GM12878 (cell line): ENCODE measurements around the gene ABCB8. TPM values are rescaled to one million over a fixed set of nuclear protein-coding genes. Genes with fewer than 3 reads are reported as not detected.

ENCODE experiments used
- ATAC-seq: fragments of 200-7000 bp; cut with Tn5 transposase; 3 replicates; pipeline ENCODE4 v1.9.1; 2020; ENCODE audit warnings: mild to moderate bottlenecking, moderate library complexity
- BruUV-seq: library from RNA; stranded (reverse); fragments of 400-500 nt; replicated peaks from 2 replicates; lab custom pipeline; 2021; lab: Mats Ljungman, UMichigan
- CTCF ChIA-PET: fragments of 300-600 bp; sonication (Branson Sonifier 250); formaldehyde crosslinking; extraction: SDS; loops from one replicate; lab custom pipeline; 2021; ENCODE audit warnings: inconsistent platforms; lab: Yijun Ruan, JAX
- POLR2A ChIA-PET: fragments of 350-600 bp; formaldehyde crosslinking; extraction: SDS; loops from one replicate; lab custom pipeline; 2021; ENCODE audit warnings: inconsistent platforms; lab: Charles Lee
- RAD21 ChIA-PET: fragments of 300-600 bp; sonication (Branson Sonifier 250); formaldehyde crosslinking; loops from one replicate; lab custom pipeline; 2023; ENCODE audit warnings: antibody characterized with exemption; ENCODE audit not compliant: unreplicated experiment; lab: Charles Lee
- SMC1A ChIA-PET: fragments of 300-600 bp; sonication (Branson Sonifier 250); formaldehyde crosslinking; loops from one replicate; lab custom pipeline; 2023; ENCODE audit not compliant: unreplicated experiment, uncharacterized antibody; lab: Charles Lee
- DNase-seq: peaks from one replicate; pipeline ENCODE4 v3.0.0-alpha.2; 2011; ENCODE audit warnings: low read depth, low spot score
- FAIRE-seq: peaks from 3 replicates; lab custom pipeline; 2011; peaks lifted over from hg19 to GRCh38; lab: Jason Lieb, UNC
- H2AFZ ChIP-seq: 2 replicates; pipeline ENCODE4 v1.6.0; 2011; ENCODE audit warnings: low read depth, low read length, control low read depth; ENCODE audit not compliant: control insufficient read depth
- H3K27ac ChIP-seq: 2 replicates; pipeline ENCODE4 v1.5.1; 2011; ENCODE audit warnings: control low read depth; ENCODE audit not compliant: control insufficient read depth, insufficient read depth
- H3K27me3 ChIP-seq, 2 experiments: replicated peaks in 1 of 2; 2 replicates each; pipeline versions ENCODE4 v1.6.0 to v1.6.1; 2011; ENCODE audit warnings: low read length in 1 of 2; ENCODE audit not compliant: control insufficient read depth in 2 of 2, insufficient read depth in 2 of 2
- H3K36me3 ChIP-seq, 2 experiments: 2 replicates each; pipeline ENCODE4 v1.5.1; 2011; ENCODE audit warnings: low read length in 1 of 2; ENCODE audit not compliant: control insufficient read depth in 2 of 2, insufficient read depth in 2 of 2
- H3K4me1 ChIP-seq: 2 replicates; pipeline ENCODE4 v1.6.1; 2011; ENCODE audit warnings: mild to moderate bottlenecking, low read length, moderate library complexity, mixed read lengths; ENCODE audit not compliant: control insufficient read depth, insufficient read depth
- H3K4me2 ChIP-seq: 2 replicates; pipeline ENCODE4 v1.6.0; 2011; ENCODE audit warnings: control low read depth; ENCODE audit not compliant: control insufficient read depth, insufficient read depth
- H3K4me3 ChIP-seq: fragments of 200-600 bp; sonication (generic); 2 replicates; pipeline ENCODE4 v1.5.1; 2016
- H3K79me2 ChIP-seq: 2 replicates; pipeline ENCODE4 v1.6.0; 2011; ENCODE audit warnings: low read length; ENCODE audit not compliant: control insufficient read depth, insufficient read depth
- H3K9ac ChIP-seq: 2 replicates; pipeline ENCODE4 v1.8.0; 2011; ENCODE audit warnings: low read length, control low read depth, mixed read lengths; ENCODE audit not compliant: control insufficient read depth, insufficient read depth
- H3K9me3 ChIP-seq: replicated peaks from 3 replicates; pipeline ENCODE4 v1.5.1; 2011; ENCODE audit warnings: mild to moderate bottlenecking, low read length; ENCODE audit not compliant: control insufficient read depth, insufficient read depth
- H4K20me1 ChIP-seq: 2 replicates; pipeline ENCODE4 v1.6.0; 2011; ENCODE audit not compliant: control insufficient read depth, insufficient read depth
- CREM ChIP-seq: IDR thresholded peaks from 2 replicates; pipeline ENCODE4 v1.6.1; 2014; ENCODE audit warnings: antibody characterized with exemption, low read depth
- ESRRA ChIP-seq: IDR thresholded peaks from 2 replicates; pipeline ENCODE4 v1.6.1; 2012; ENCODE audit warnings: mild to moderate bottlenecking, low read length, improper control_type of control experiment
- NR2C2 ChIP-seq: IDR thresholded peaks from 2 replicates; pipeline ENCODE4 v1.6.1; 2011; ENCODE audit warnings: borderline replicate concordance, low read depth; ENCODE audit not compliant: control insufficient read depth, insufficient read length
- POLR2A ChIP-seq: IDR thresholded peaks from 2 replicates; pipeline ENCODE4 v1.6.1; 2011; ENCODE audit warnings: low read depth, mild to moderate bottlenecking, low read length
- WGBS: methylation state at CpG from one replicate; pipeline ENCODE4 v1.1.6; 2016; ENCODE audit warnings: low lambda C conversion rate; ENCODE audit not compliant: insufficient replicate concordance, insufficient coverage; ENCODE audit errors: missing lambda C conversion rate; 5-methylcytosine and 5-hydroxymethylcytosine counted together
- in situ Hi-C: fragments of 300-500 bp; cut with MboI; formaldehyde crosslinking; loops from 9 replicates; pipeline ENCODE4 v1.14.3; 2018; ENCODE audit warnings: mixed read lengths
- intact Hi-C: fragments of 100-400 bp; cut with micrococcal nuclease; formaldehyde crosslinking; loops from one replicate; pipeline ENCODE4 v1.14.2; 2022; ENCODE audit not compliant: unreplicated experiment
- polyA plus RNA-seq, 11 experiments: library from polyadenylated mRNA; depleted of rRNA in 4 of 11; unstranded in 6 of 11; stranded (reverse) in 5 of 11; fragments of >200 nt; fragmentation: Nextera tagmentation in 4 of 11; fragmentation: Illumina TruSeq in 1 of 11; extraction: Ambion mirVana in 4 of 11; extraction: Trizol in 1 of 11; gene quantifications; 1 replicate in 1 of 11; 2 replicates in 10 of 11; pipeline versions ENCODE4 v1.2.1 to v1.2.3, GENCODE V29; 2011 to 2016; ENCODE audit warnings: inconsistent platforms in 2 of 11, missing spikeins in 2 of 11, low read depth in 1 of 11
- total RNA-seq, 4 experiments: library from RNA; depleted of rRNA in 3 of 4; stranded (reverse); fragments of >200 nt in 3 of 4; fragmentation: Illumina TruSeq in 1 of 4; extraction: Trizol in 1 of 4; gene quantifications; 2 replicates each; pipeline versions ENCODE4 v1.2.1 to v1.2.3, GENCODE V29; 2013 to 2021

ABCB8 gene
- total and polyA plus RNA-seq, 10 of the 15 experiments (the other 5 are each of a cell fraction or from before 2014, with no cell fraction given) = 0.77 to 34.8 (median 18.9) TPM

GRCh38 chr7:151047976-151048815, 19.9 kb downstream of the ABCB8 start, which contains the start of gene ASIC3:
Gene ASIC3, plus strand, starts transcription at chr7:151048531. Its CDS starts 355 bp downstream, at chr7:151048886.
- ChIA-PET SMC1A (no interaction called here), CTCF (no interaction called here), RAD21 (no interaction called here), POLR2A (no interaction called here)
- 77% methylated on average over 22 of the region's 22 CpGs for WGBS
- Histone ChIP-seq H3K9ac (no peak within 1 kb of the TSS), H3K4me3 (no peak within 1 kb of the TSS), H3K27me3 (no peaks in the 10 kb centered on the region; a peak in 1 of 4 replicates), H2AFZ (no peak within 1 kb of the TSS), H3K79me2 (no peaks in the 10 kb centered on the region), H3K4me2 (no peak within 1 kb of the TSS), H3K27ac (no peak within 1 kb of the TSS), H3K9me3 (no peaks in the 10 kb centered on the region), H3K4me1 (no peaks in the 10 kb centered on the region), H4K20me1 (no peaks in the 10 kb centered on the region), H3K36me3 (no peaks in the 10 kb centered on the region)
- peak; percentile 9; the same call in 1 of the 2 replicates for TF ChIP-seq POLR2A
- TF ChIP-seq ESRRA = no peak
- TF ChIP-seq CREM = no peak
- ATAC-seq = no peak
- no peak for DNase-seq
- no peak for FAIRE-seq
- intact Hi-C loops (no loop called here), in situ Hi-C loops (no loop called here)
- BruUV-seq = no TSS peak

GRCh38 chr7:151048911-151049463, 20.7 kb downstream of the ABCB8 start:
- Histone ChIP-seq H3K27ac (no peak overlapping the region), H3K36me3 (no peaks in the 10 kb centered on the region), H3K27me3 (no peaks in the 10 kb centered on the region; a peak in 1 of 4 replicates), H3K4me1 (no peaks in the 10 kb centered on the region), H3K79me2 (no peaks in the 10 kb centered on the region), H3K9me3 (no peaks in the 10 kb centered on the region), H3K9ac (no peak overlapping the region), H2AFZ (no peak overlapping the region), H4K20me1 (no peaks in the 10 kb centered on the region), H3K4me3 (no peak overlapping the region), H3K4me2 (no peak overlapping the region)
- BruUV-seq = no TSS peak
- POLR2A ChIA-PET = no interaction called here
- RAD21 ChIA-PET = no interaction called here
- SMC1A ChIA-PET = no interaction called here
- in situ Hi-C loops (no loop called here), intact Hi-C loops (no loop called here)
- FAIRE-seq (no peak), ATAC-seq (no peak), DNase-seq (no peak)
- TF ChIP-seq NR2C2 (no peak), POLR2A (peak; percentile 31; the same call in 1 of the 2 replicates)
- CTCF ChIA-PET = no interaction called here
- 93% methylated on average over 38 of the region's 38 CpGs for WGBS
